AG09309 (cell line): ENCODE measurements around the gene RELN.

Experiments used
- DNase-seq: peaks from one replicate; pipeline ENCODE4 v3.0.0-alpha.2; 2010; ENCODE audit warnings: low read depth
- H3K4me3 ChIP-seq: 2 replicates; pipeline ENCODE4 v1.5.1; 2011; ENCODE audit warnings: mild to moderate bottlenecking, low read depth, low read length, moderate library complexity; ENCODE audit not compliant: control insufficient read depth
- TF ChIP-seq, protein P1 (sequence below): IDR thresholded peaks from 2 replicates; pipeline ENCODE4 v1.5.1; 2011; ENCODE audit warnings: mild to moderate bottlenecking, low read depth, low read length, inconsistent platforms; ENCODE audit not compliant: insufficient read depth, control insufficient read depth; ENCODE audit errors: missing control alignments

The RELN gene

DNA sequence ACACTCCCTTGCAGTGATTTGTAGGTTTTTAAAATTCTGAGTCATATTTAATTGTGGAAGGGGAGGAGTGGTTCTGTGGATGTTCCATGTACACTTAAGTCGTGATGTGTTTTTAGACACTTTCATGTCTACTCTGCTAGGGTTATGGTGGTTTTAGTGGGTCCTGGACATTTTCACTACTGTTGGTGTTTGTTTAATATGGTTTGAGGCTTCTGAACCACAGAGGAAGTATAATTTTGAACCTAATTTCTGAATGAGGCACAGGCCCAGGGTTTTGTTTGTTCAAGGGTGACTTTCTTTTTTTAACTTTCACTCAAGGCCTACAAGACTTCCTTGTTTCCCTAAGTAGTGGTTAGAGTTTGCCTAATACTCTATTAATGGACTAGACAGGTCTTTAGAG lies 556.7 kb downstream of the RELN start:
- DNase-seq, result no peak
- TF ChIP-seq, protein P1, sequence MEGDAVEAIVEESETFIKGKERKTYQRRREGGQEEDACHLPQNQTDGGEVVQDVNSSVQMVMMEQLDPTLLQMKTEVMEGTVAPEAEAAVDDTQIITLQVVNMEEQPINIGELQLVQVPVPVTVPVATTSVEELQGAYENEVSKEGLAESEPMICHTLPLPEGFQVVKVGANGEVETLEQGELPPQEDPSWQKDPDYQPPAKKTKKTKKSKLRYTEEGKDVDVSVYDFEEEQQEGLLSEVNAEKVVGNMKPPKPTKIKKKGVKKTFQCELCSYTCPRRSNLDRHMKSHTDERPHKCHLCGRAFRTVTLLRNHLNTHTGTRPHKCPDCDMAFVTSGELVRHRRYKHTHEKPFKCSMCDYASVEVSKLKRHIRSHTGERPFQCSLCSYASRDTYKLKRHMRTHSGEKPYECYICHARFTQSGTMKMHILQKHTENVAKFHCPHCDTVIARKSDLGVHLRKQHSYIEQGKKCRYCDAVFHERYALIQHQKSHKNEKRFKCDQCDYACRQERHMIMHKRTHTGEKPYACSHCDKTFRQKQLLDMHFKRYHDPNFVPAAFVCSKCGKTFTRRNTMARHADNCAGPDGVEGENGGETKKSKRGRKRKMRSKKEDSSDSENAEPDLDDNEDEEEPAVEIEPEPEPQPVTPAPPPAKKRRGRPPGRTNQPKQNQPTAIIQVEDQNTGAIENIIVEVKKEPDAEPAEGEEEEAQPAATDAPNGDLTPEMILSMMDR, result no peak
- H3K4me3 ChIP-seq, result no peak overlapping the region

DNA sequence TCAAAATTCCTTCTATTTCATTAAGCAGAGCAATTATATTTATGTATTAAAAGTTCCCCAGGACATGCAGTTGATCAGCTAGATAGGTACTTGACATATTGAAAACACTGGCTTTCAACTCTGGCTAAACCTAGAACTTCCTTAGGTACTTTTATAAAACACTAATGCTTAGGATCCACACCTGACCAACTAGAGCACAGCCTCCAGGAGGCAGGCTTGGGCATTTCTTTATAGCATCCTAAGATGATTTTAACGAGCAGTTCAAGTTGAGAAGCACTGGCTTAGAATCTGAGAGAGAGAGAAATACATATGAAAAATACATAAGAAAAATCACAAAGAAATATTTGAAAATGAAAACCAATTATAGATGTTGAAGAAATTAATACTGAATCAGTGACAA lies 564.3 kb downstream of the RELN start:
- TF ChIP-seq, protein P1, result no peak
- no peak for DNase-seq
- H3K4me3 ChIP-seq, result no peak overlapping the region

DNA sequence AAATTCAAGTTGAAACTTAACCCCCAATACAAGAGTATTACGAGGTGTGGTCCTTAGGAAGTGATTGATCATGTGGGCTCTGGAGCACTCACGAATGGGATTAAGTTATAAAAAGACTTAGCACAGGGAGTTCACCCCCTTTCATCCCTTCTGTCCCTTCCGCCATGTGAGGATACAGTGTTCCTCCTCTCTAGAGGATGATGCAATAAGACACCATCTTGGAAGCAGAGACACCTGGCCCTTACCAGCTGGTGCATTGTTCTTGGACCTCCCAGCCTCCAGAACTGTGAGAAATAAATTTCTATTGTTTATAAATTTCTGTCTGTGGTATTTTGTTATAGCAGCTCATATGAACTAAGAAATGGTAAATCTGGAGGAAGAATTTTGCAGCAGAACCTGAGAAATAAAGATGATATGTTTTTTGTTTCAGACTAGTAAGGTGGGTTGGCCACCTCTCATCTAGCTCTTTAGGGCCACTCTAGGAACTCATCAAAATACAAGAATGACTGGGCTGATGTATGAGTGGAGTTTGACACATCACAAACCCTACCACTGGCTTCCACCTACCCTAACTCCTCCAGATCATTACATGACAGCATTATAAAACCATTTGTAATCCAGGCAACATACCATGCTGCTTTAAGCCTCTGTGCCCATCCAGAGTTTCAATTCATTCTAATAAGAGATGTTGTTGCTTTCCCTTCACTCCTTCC lies 565.8 kb downstream of the RELN start:
- DNase-seq, result no peak
- H3K4me3 ChIP-seq, result no peak overlapping the region
- TF ChIP-seq, protein P1, result no peak
